Measurements from ENCODE around the gene CDC27.
"Not testable (repeated sequence)": the region's sequence is repeated elsewhere in the genome, so short reads cannot be mapped to it uniquely, and the experiment has no call there.

- not testable (repeated sequence) for TF ChIP-seq ZBTB33 (IDR thresholded peaks at IDR 0.05; ENCODE audit: extremely low read depth, insufficient replicate concordance, low read length); CTCF (IDR thresholded peaks at IDR 0.05 in 2 of 3, conservative IDR thresholded peaks at IDR 0.05 in 1 of 3; ENCODE audit: borderline replicate concordance in 1 of 3, insufficient read depth in 1 of 3, low read depth in 2 of 3, low read length in 2 of 3); SP1 (IDR thresholded peaks at IDR 0.05; ENCODE audit: low read depth); SIN3A (IDR thresholded peaks at IDR 0.05; ENCODE audit: low read depth)
These were observed 28.2 kb upstream of the CDC27 start for GRCh38 chr17:47217279-47217678.

Data from HCT116 (cell line).